Lower leg skin (tissue), 4 donors: ENCODE results near the gene ATP4B. TPM values are rescaled to one million over a fixed set of nuclear protein-coding genes. Genes with fewer than 3 reads are reported as not detected.

Experiments
- DNase-seq, 2 donors: peaks; one replicate each; pipeline ENCODE4 v3.0.0-alpha.2; 2019; ENCODE audit warnings: low spot score in 2 of 2
- H3K4me3 ChIP-seq: fragments of 200-600 bp; sonication (generic); 2 replicates; pipeline ENCODE4 v1.5.1; 2017; ENCODE audit warnings: mild to moderate bottlenecking, low read depth; ENCODE audit not compliant: poor library complexity, severe bottlenecking
- CTCF ChIP-seq, 3 donors: fragments of 450-650 bp; IDR thresholded peaks; one replicate each; pipeline ENCODE4 v1.5.1; 2016; ENCODE audit warnings: antibody characterized with exemption in 3 of 3, mild to moderate bottlenecking in 3 of 3, moderate library complexity in 2 of 3
- POLR2A ChIP-seq, 2 donors: fragments of 450-650 bp; IDR thresholded peaks; one replicate each; pipeline ENCODE4 v1.6.1; 2016 to 2017; ENCODE audit warnings: antibody characterized with exemption in 2 of 2, mild to moderate bottlenecking in 1 of 2, moderate library complexity in 1 of 2
- WGBS, 2 donors: methylation state at CpG; one replicate each; pipeline ENCODE4 v1.1.5; 2018; 5-methylcytosine and 5-hydroxymethylcytosine counted together
- intact Hi-C: fragments of 100-400 bp; cut with DNase I; formaldehyde crosslinking; loops from one replicate; pipeline ENCODE4 v1.15.0; 2023; ENCODE audit warnings: low total_unique reads
- total RNA-seq, 4 donors: library from RNA; depleted of rRNA; stranded (reverse); fragments of >200 nt; gene quantifications; one replicate each; pipeline ENCODE4 v1.1.0, GENCODE V29; 2016

Gene ATP4B
- total RNA-seq, 4 donors from 2014 or later, result not detected

GRCh38 chr13:113607056-113607888 lies 50.7 kb downstream of the ATP4B start:
- WGBS, 2 donors, result 81 to 89% methylated on average over 26 to 28 of the region's 28 CpGs
- intact Hi-C loops, result no loop called here
- DNase-seq, result no peak
- no peak overlapping the region for H3K4me3 ChIP-seq
- TF ChIP-seq CTCF (IDR thresholded peaks at IDR 0.05), result no peak
- no peak for TF ChIP-seq POLR2A (IDR thresholded peaks at IDR 0.05)

GRCh38 chr13:113605866-113606438 lies 52.0 kb downstream of the ATP4B start:
- H3K4me3 ChIP-seq, result no peak overlapping the region
- intact Hi-C loops, result no loop called here
- no peak for DNase-seq
- TF ChIP-seq CTCF (IDR thresholded peaks at IDR 0.05) (no peak), POLR2A (IDR thresholded peaks at IDR 0.05) (no peak)
- WGBS, 2 donors, result 97% methylated on average over 34 of the region's 34 CpGs

GRCh38 chr13:113605461-113605860 lies 52.5 kb downstream of the ATP4B start:
- intact Hi-C loops, result no loop called here
- 95 to 96% methylated on average over 8 of the region's 8 CpGs for WGBS, 2 donors
- no peak overlapping the region for H3K4me3 ChIP-seq
- no peak for DNase-seq
- TF ChIP-seq CTCF (IDR thresholded peaks at IDR 0.05) (no peak), POLR2A (IDR thresholded peaks at IDR 0.05) (no peak)

- DNase-seq, result no peak
- H3K4me3 ChIP-seq, result no peak overlapping the region
- 71 to 100% methylated on average over 1 of the region's 1 CpG for WGBS, 2 donors
- TF ChIP-seq CTCF (IDR thresholded peaks at IDR 0.05) (no peak), POLR2A (IDR thresholded peaks at IDR 0.05) (no peak)
- intact Hi-C loops, result no loop called here
These were observed 53.8 kb downstream of the ATP4B start for GRCh38 chr13:113604186-113604585.

GRCh38 chr13:113603116-113603710 lies 54.8 kb downstream of the ATP4B start:
- no peak for TF ChIP-seq CTCF (IDR thresholded peaks at IDR 0.05)
- no peak for TF ChIP-seq POLR2A (IDR thresholded peaks at IDR 0.05)
- no peak for DNase-seq
- H3K4me3 ChIP-seq, result no peak overlapping the region
- intact Hi-C loops, result no loop called here
- 84 to 88% methylated on average over 13 of the region's 13 CpGs for WGBS, 2 donors
